Trophoblast cell (in vitro differentiated cells and primary cell): ENCODE data around the gene GCSH.

ENCODE experiments used
- DNase-seq, 2 donors: peaks; one replicate each; pipeline ENCODE4 v3.0.0-alpha.2; 2016
- H2AFZ ChIP-seq: 2 replicates; pipeline ENCODE4 v1.6.1; 2013; ENCODE audit warnings: low read length, moderate library complexity, mild to moderate bottlenecking; ENCODE audit not compliant: insufficient read depth, poor library complexity
- H2AK5ac ChIP-seq: 2 replicates; pipeline ENCODE4 v1.6.1; 2013; ENCODE audit warnings: mild to moderate bottlenecking, low read length
- H2BK120ac ChIP-seq: 2 replicates; pipeline ENCODE4 v1.6.1; 2013; ENCODE audit warnings: low read length, mild to moderate bottlenecking, moderate library complexity; ENCODE audit not compliant: insufficient read depth, poor library complexity
- H2BK12ac ChIP-seq: 2 replicates; pipeline ENCODE4 v1.6.1; 2013; ENCODE audit warnings: mild to moderate bottlenecking, low read length, moderate library complexity
- H2BK5ac ChIP-seq: 2 replicates; pipeline ENCODE4 v1.6.1; 2013; ENCODE audit warnings: low read length, low read depth, moderate library complexity, mild to moderate bottlenecking; ENCODE audit not compliant: poor library complexity
- H3K14ac ChIP-seq: 2 replicates; pipeline ENCODE4 v1.6.1; 2013; ENCODE audit warnings: mild to moderate bottlenecking, low read length
- H3K18ac ChIP-seq: 2 replicates; pipeline ENCODE4 v1.6.1; 2013; ENCODE audit warnings: mild to moderate bottlenecking, low read length
- H3K23ac ChIP-seq: 2 replicates; pipeline ENCODE4 v1.6.1; 2013; ENCODE audit warnings: low read length
- H3K27ac ChIP-seq: 2 replicates; pipeline ENCODE4 v1.5.1; 2013; ENCODE audit warnings: low read depth, mild to moderate bottlenecking, inconsistent platforms, low read length, moderate library complexity
- H3K27me3 ChIP-seq: 2 replicates; pipeline ENCODE4 v1.6.1; 2013; ENCODE audit warnings: inconsistent platforms, mild to moderate bottlenecking, low read length, moderate library complexity; ENCODE audit not compliant: insufficient read depth
- H3K36me3 ChIP-seq, 2 experiments: 1 replicate in 1 of 2; 2 replicates in 1 of 2; pipeline ENCODE4 v1.6.1; 2013; ENCODE audit warnings: low read length in 2 of 2, mild to moderate bottlenecking in 2 of 2, moderate library complexity in 1 of 2; ENCODE audit not compliant: insufficient read depth in 2 of 2, control insufficient read depth in 1 of 2
- H3K4ac ChIP-seq: 2 replicates; pipeline ENCODE4 v1.6.1; 2013; ENCODE audit warnings: low read depth, mild to moderate bottlenecking, low read length, moderate library complexity
- H3K4me1 ChIP-seq, 2 experiments: 1 replicate in 1 of 2; 2 replicates in 1 of 2; pipeline ENCODE4 v1.6.1; 2013; ENCODE audit warnings: low read length in 2 of 2, mild to moderate bottlenecking in 2 of 2, moderate library complexity in 1 of 2; ENCODE audit not compliant: insufficient read depth in 2 of 2, control insufficient read depth in 1 of 2
- H3K4me2 ChIP-seq: 2 replicates; pipeline ENCODE4 v1.6.1; 2013; ENCODE audit warnings: inconsistent platforms, mild to moderate bottlenecking, low read length, moderate library complexity
- H3K4me3 ChIP-seq: 2 replicates; pipeline ENCODE4 v1.5.1; 2013; ENCODE audit warnings: mild to moderate bottlenecking, low read depth, low read length, inconsistent platforms
- H3K79me1 ChIP-seq: one replicate; pipeline ENCODE4 v1.6.1; 2013; ENCODE audit warnings: low read length
- H3K79me2 ChIP-seq: 2 replicates; pipeline ENCODE4 v1.6.1; 2013; ENCODE audit warnings: low read length, mild to moderate bottlenecking; ENCODE audit not compliant: control insufficient read depth, insufficient read depth, poor library complexity
- H3K9ac ChIP-seq: 2 replicates; pipeline ENCODE4 v1.6.1; 2013; ENCODE audit warnings: mild to moderate bottlenecking, low read length
- H3K9me3 ChIP-seq: 2 replicates; pipeline ENCODE4 v1.6.1; 2013; ENCODE audit warnings: low read depth, mild to moderate bottlenecking, control low read depth, inconsistent platforms, low read length; ENCODE audit not compliant: insufficient read depth
- H4K12ac ChIP-seq: 2 replicates; pipeline ENCODE4 v1.6.1; 2013; ENCODE audit warnings: low read depth, mild to moderate bottlenecking, low read length, moderate library complexity
- H4K8ac ChIP-seq: 2 replicates; pipeline ENCODE4 v1.6.1; 2013; ENCODE audit warnings: low read depth, mild to moderate bottlenecking, low read length, moderate library complexity
- H4K91ac ChIP-seq: one replicate; pipeline ENCODE4 v1.6.1; 2013; ENCODE audit warnings: low read depth, mild to moderate bottlenecking, low read length, moderate library complexity
- WGBS: extraction: QIAGEN DNeasy Blood & Tissue Kit; methylation state at CpG from one replicate; pipeline ENCODE4 v1.1.7; 2013; ENCODE audit warnings: missing lambda C conversion rate; ENCODE audit not compliant: insufficient read length, insufficient coverage; ENCODE audit errors: extremely low coverage; 5-methylcytosine and 5-hydroxymethylcytosine counted together

Gene GCSH

GRCh38 chr16:81138831-81139557 is 42.8 kb upstream of the GCSH start:
- peak overlapping the region; percentile 23 for H2AFZ ChIP-seq
- peak overlapping the region; percentile 96 for H2BK12ac ChIP-seq
- peaks cover 42% of the 10 kb centered on the region for H3K79me1 ChIP-seq
- H3K18ac ChIP-seq: peak overlapping the region; percentile 76
- H2AK5ac ChIP-seq: peak overlapping the region; percentile 100
- peak overlapping the region; percentile 81 for H3K14ac ChIP-seq
- H4K8ac ChIP-seq: peak overlapping the region; percentile 83
- H3K36me3 ChIP-seq: no peaks in the 10 kb centered on the region
- peak overlapping the region; percentile 91 for H4K91ac ChIP-seq
- H3K79me2 ChIP-seq: peaks cover 2% of the 10 kb centered on the region
- H3K4ac ChIP-seq: peak overlapping the region; percentile 8
- peak; percentile 93 to 96 for DNase-seq
- peaks cover 31 to 41% of the 10 kb centered on the region in 2 experiments for H3K4me1 ChIP-seq
- H2BK5ac ChIP-seq: peak overlapping the region; percentile 69
- H3K9ac ChIP-seq: no peak overlapping the region
- WGBS: no CpG with 5 or more reads among the region's 9 CpGs
- no peak overlapping the region for H3K4me2 ChIP-seq
- H3K27ac ChIP-seq: peak overlapping the region; percentile 78
- no peak overlapping the region for H3K4me3 ChIP-seq
- peak overlapping the region; percentile 91 for H2BK120ac ChIP-seq
- no peaks in the 10 kb centered on the region for H3K27me3 ChIP-seq
- H3K9me3 ChIP-seq: no peaks in the 10 kb centered on the region
- H3K23ac ChIP-seq: no peak overlapping the region
- no peak overlapping the region for H4K12ac ChIP-seq

GRCh38 chr16:81137754-81138153 is 41.6 kb upstream of the GCSH start:
- Histone ChIP-seq H2BK12ac (peak overlapping the region; percentile 74), H3K9me3 (no peaks in the 10 kb centered on the region), H3K4me3 (no peak overlapping the region), H2BK120ac (peak overlapping the region; percentile 28), H2BK5ac (peak overlapping the region; percentile 67), H2AFZ (no peak overlapping the region), H3K18ac (peak overlapping the region; percentile 23), H3K79me2 (peaks cover 4% of the 10 kb centered on the region), H4K8ac (no peak overlapping the region), H3K27me3 (no peaks in the 10 kb centered on the region), H3K4me1 (peaks cover 29 to 35% of the 10 kb centered on the region in 2 experiments), H3K9ac (no peak overlapping the region), H3K79me1 (peaks cover 45% of the 10 kb centered on the region), H3K36me3 (no peaks in the 10 kb centered on the region), H2AK5ac (peak overlapping the region; percentile 6), H4K91ac (peak overlapping the region; percentile 85), H3K14ac (peak overlapping the region; percentile 16), H3K23ac (no peak overlapping the region), H3K27ac (peak overlapping the region; percentile 31), H3K4ac (peak overlapping the region; percentile 3), H4K12ac (no peak overlapping the region), H3K4me2 (no peak overlapping the region)
- peak in 1 of 2 donors; percentile 18 for DNase-seq
- no CpG with 5 or more reads among the region's 9 CpGs for WGBS

GRCh38 chr16:81136390-81137335 is 40.5 kb upstream of the GCSH start:
- Histone ChIP-seq H3K79me2 (peaks cover 4% of the 10 kb centered on the region), H3K9ac (no peak overlapping the region), H3K27ac (peak overlapping the region; percentile 63), H3K36me3 (no peaks in the 10 kb centered on the region), H4K12ac (no peak overlapping the region), H2BK5ac (peak overlapping the region; percentile 67), H2BK120ac (peak overlapping the region; percentile 64), H3K4ac (no peak overlapping the region), H3K27me3 (no peaks in the 10 kb centered on the region), H3K4me1 (peaks cover 28 to 35% of the 10 kb centered on the region in 2 experiments), H3K4me2 (no peak overlapping the region), H4K91ac (peak overlapping the region; percentile 85), H3K14ac (peak overlapping the region; percentile 22), H2AFZ (no peak overlapping the region), H2BK12ac (peak overlapping the region; percentile 91), H3K18ac (peak overlapping the region; percentile 4), H3K23ac (no peak overlapping the region), H2AK5ac (peak overlapping the region; percentile 83), H3K4me3 (no peak overlapping the region), H3K79me1 (peaks cover 46% of the 10 kb centered on the region), H3K9me3 (no peaks in the 10 kb centered on the region), H4K8ac (peak overlapping the region; percentile 18)
- WGBS: no CpG with 5 or more reads among the region's 12 CpGs
- DNase-seq: peak; percentile 60 to 67

GRCh38 chr16:81130126-81130525 is 33.9 kb upstream of the GCSH start:
- H3K36me3 ChIP-seq: no peaks in the 10 kb centered on the region
- H3K27ac ChIP-seq: no peak overlapping the region
- H3K4ac ChIP-seq: no peak overlapping the region
- no peak overlapping the region for H4K12ac ChIP-seq
- no peak overlapping the region for H3K9ac ChIP-seq
- peak overlapping the region; percentile 20 for H4K91ac ChIP-seq
- no peaks in the 10 kb centered on the region for H3K27me3 ChIP-seq
- H3K9me3 ChIP-seq: peaks cover 4% of the 10 kb centered on the region
- WGBS: no CpG with 5 or more reads among the region's 6 CpGs
- H3K23ac ChIP-seq: no peak overlapping the region
- H2AK5ac ChIP-seq: peak overlapping the region; percentile 24
- H3K14ac ChIP-seq: no peak overlapping the region
- no peak overlapping the region for H2BK120ac ChIP-seq
- H3K4me1 ChIP-seq: peaks cover 4 to 12% of the 10 kb centered on the region in 2 experiments
- H2AFZ ChIP-seq: no peak overlapping the region
- H3K4me2 ChIP-seq: no peak overlapping the region
- no peak overlapping the region for H3K4me3 ChIP-seq
- peak; percentile 83 to 89 for DNase-seq
- peaks cover 18% of the 10 kb centered on the region for H3K79me1 ChIP-seq
- H3K18ac ChIP-seq: no peak overlapping the region
- H2BK5ac ChIP-seq: no peak overlapping the region
- peaks cover 2% of the 10 kb centered on the region for H3K79me2 ChIP-seq
- no peak overlapping the region for H2BK12ac ChIP-seq
- no peak overlapping the region for H4K8ac ChIP-seq
